ENCODE data around the gene ZBTB42. TPM values are rescaled to one million over a fixed set of nuclear protein-coding genes. Genes with fewer than 3 reads are reported as not detected.

ZBTB42 gene
- total and polyA plus RNA-seq, 2 of the 13 experiments (the other 11 are each of a cell fraction or from before 2014, with no cell fraction given), result 2.8 to 4.2 TPM

DNA sequence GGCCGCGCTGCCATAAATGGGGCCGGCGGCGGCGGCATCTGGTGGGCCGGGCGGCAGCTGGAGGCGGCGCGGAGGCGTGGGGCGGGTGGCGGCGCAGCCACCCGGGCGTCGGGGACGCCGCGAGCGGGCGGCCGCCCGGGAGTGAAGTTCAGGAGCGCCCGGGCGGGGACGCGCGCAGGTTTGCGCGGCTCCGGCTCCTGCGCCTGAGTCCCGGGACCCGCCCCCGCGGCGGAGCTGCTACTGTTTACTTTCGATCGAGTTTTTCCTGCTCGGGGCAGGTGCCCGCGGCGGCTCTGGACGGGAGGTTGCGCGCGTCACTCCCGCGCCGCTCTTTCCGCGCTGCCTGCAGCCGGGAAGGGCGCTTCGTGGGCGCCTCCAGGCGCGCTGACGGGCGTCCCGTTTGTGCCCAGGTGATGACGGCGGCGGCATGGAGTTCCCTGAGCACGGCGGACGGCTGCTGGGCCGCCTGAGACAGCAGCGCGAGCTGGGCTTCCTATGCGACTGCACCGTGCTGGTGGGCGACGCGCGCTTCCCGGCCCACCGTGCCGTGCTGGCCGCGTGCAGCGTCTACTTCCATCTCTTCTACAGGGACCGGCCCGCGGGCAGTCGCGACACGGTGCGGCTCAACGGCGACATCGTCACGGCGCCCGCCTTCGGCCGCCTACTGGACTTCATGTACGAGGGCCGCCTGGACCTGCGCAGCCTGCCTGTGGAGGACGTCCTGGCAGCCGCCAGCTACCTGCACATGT, at the start of gene ZBTB42 (continued):
- TF ChIP-seq, protein P1, sequence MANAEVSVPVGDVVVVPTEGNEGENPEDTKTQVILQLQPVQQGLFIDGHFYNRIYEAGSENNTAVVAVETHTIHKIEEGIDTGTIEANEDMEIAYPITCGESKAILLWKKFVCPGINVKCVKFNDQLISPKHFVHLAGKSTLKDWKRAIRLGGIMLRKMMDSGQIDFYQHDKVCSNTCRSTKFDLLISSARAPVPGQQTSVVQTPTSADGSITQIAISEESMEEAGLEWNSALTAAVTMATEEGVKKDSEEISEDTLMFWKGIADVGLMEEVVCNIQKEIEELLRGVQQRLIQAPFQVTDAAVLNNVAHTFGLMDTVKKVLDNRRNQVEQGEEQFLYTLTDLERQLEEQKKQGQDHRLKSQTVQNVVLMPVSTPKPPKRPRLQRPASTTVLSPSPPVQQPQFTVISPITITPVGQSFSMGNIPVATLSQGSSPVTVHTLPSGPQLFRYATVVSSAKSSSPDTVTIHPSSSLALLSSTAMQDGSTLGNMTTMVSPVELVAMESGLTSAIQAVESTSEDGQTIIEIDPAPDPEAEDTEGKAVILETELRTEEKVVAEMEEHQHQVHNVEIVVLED (CRISPR knock-in tag; IDR thresholded peaks at IDR 0.05; ENCODE audit: borderline replicate concordance), result peak; percentile 43; the same call in 1 of the 2 replicates
- TF ChIP-seq KDM6A (CRISPR knock-in tag; IDR thresholded peaks at IDR 0.05; ENCODE audit: low read depth) (no peak), ZNF274 (CRISPR knock-in tag; IDR thresholded peaks at IDR 0.05) (no peak), KLF13 (CRISPR knock-in tag; IDR thresholded peaks at IDR 0.05) (no peak), ZNF121 (CRISPR knock-in tag; IDR thresholded peaks at IDR 0.05) (no peak), MED1 (CRISPR knock-in tag; IDR thresholded peaks at IDR 0.05) (0 out of 2 replicates have a peak, but pooled peaks have one; percentile 5), NR2C2 (CRISPR knock-in tag; IDR thresholded peaks at IDR 0.05; ENCODE audit: borderline replicate concordance) (no peak), ZNF333 (CRISPR knock-in tag; IDR thresholded peaks at IDR 0.05; ENCODE audit: borderline replicate concordance) (peak; percentile 69; the same call in 1 of the 2 replicates), MIXL1 (CRISPR knock-in tag; IDR thresholded peaks at IDR 0.05) (no peak), SCMH1 (CRISPR knock-in tag; IDR thresholded peaks at IDR 0.05; ENCODE audit: borderline replicate concordance) (no peak), MTF1 (CRISPR knock-in tag; IDR thresholded peaks at IDR 0.05) (no peak), ZNF75D (CRISPR knock-in tag; IDR thresholded peaks at IDR 0.05; ENCODE audit: borderline replicate concordance) (no peak), MEIS2 (CRISPR knock-in tag; IDR thresholded peaks at IDR 0.05) (no peak), SIN3A (IDR thresholded peaks at IDR 0.05; ENCODE audit: borderline replicate concordance, low read depth, low read length) (peak; percentile 55; the same call in 1 of the 2 replicates), KLF12 (CRISPR knock-in tag; IDR thresholded peaks at IDR 0.05; ENCODE audit: borderline replicate concordance) (no peak), DNMT3B (CRISPR knock-in tag; conservative IDR thresholded peaks at IDR 0.05) (no peak), FIP1L1 (IDR thresholded peaks at IDR 0.05; ENCODE audit: borderline replicate concordance, insufficient read depth, low read depth, low read length) (no peak)
- TF ChIP-seq, protein P2, sequence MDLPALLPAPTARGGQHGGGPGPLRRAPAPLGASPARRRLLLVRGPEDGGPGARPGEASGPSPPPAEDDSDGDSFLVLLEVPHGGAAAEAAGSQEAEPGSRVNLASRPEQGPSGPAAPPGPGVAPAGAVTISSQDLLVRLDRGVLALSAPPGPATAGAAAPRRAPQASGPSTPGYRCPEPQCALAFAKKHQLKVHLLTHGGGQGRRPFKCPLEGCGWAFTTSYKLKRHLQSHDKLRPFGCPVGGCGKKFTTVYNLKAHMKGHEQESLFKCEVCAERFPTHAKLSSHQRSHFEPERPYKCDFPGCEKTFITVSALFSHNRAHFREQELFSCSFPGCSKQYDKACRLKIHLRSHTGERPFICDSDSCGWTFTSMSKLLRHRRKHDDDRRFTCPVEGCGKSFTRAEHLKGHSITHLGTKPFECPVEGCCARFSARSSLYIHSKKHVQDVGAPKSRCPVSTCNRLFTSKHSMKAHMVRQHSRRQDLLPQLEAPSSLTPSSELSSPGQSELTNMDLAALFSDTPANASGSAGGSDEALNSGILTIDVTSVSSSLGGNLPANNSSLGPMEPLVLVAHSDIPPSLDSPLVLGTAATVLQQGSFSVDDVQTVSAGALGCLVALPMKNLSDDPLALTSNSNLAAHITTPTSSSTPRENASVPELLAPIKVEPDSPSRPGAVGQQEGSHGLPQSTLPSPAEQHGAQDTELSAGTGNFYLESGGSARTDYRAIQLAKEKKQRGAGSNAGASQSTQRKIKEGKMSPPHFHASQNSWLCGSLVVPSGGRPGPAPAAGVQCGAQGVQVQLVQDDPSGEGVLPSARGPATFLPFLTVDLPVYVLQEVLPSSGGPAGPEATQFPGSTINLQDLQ (CRISPR knock-in tag; IDR thresholded peaks at IDR 0.05), result no peak
- TF ChIP-seq, protein P3, sequence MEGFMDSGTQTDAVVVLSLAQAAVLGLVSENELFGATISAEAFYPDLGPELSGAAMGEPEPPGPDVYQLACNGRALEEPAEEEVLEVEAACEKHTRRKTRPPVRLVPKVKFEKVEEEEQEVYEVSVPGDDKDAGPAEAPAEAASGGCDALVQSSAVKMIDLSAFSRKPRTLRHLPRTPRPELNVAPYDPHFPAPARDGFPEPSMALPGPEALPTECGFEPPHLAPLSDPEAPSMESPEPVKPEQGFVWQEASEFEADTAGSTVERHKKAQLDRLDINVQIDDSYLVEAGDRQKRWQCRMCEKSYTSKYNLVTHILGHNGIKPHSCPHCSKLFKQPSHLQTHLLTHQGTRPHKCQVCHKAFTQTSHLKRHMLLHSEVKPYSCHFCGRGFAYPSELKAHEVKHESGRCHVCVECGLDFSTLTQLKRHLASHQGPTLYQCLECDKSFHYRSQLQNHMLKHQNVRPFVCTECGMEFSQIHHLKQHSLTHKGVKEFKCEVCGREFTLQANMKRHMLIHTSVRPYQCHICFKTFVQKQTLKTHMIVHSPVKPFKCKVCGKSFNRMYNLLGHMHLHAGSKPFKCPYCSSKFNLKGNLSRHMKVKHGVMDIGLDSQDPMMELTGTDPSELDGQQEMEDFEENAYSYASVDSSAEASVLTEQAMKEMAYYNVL (CRISPR knock-in tag; IDR thresholded peaks at IDR 0.05; ENCODE audit: borderline replicate concordance), result peak; percentile 23; the same call in 1 of the 2 replicates
- TF ChIP-seq, protein P4, sequence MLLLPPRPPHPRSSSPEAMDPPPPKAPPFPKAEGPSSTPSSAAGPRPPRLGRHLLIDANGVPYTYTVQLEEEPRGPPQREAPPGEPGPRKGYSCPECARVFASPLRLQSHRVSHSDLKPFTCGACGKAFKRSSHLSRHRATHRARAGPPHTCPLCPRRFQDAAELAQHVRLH (CRISPR knock-in tag; IDR thresholded peaks at IDR 0.05; ENCODE audit: borderline replicate concordance, low read depth), result no peak

Measured in HepG2 (cell line).